ENCODE measurements around the gene WNT7A.

The WNT7A gene

DNA sequence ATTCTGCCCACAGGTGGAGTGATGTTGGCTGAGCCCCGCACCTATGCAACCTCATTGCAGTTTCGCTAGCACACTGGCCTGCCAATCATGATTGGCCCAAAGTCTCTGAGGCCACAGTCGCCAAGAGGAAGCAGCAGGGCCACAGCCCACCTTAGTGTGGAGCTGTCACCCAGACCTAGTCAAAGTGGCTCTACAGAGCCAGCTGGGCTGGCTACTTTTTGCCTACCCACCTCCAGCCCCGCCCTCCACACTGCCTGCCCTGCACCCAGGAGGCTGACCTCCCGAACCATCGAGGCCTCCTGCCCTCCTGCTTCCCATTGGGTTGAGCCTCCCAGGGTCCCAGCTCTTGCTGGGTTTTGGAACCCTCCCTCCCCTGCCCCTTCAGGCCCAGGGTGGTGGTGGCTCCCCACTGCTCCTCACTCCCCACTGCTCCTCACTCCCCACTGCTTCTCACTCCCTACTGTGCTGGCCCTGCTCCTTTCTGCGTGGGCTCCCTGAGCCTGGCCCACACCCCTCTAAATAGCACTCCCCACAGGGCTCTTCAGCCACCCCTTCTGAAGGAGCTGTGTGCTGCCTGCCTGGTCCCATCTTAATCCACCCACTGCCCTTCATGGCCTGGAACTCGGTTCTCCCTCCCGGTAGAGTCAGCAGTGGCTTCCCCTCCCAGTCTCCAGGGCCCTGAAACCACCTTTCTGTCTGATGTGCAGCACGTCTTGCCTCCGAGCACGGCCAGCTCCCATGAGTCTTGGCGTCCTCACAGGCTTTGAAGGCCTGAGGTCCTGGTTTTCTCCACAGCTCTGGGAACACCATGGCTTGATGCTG is 89.3 kb downstream of the WNT7A start:
- no peak for DNase-seq

DNA sequence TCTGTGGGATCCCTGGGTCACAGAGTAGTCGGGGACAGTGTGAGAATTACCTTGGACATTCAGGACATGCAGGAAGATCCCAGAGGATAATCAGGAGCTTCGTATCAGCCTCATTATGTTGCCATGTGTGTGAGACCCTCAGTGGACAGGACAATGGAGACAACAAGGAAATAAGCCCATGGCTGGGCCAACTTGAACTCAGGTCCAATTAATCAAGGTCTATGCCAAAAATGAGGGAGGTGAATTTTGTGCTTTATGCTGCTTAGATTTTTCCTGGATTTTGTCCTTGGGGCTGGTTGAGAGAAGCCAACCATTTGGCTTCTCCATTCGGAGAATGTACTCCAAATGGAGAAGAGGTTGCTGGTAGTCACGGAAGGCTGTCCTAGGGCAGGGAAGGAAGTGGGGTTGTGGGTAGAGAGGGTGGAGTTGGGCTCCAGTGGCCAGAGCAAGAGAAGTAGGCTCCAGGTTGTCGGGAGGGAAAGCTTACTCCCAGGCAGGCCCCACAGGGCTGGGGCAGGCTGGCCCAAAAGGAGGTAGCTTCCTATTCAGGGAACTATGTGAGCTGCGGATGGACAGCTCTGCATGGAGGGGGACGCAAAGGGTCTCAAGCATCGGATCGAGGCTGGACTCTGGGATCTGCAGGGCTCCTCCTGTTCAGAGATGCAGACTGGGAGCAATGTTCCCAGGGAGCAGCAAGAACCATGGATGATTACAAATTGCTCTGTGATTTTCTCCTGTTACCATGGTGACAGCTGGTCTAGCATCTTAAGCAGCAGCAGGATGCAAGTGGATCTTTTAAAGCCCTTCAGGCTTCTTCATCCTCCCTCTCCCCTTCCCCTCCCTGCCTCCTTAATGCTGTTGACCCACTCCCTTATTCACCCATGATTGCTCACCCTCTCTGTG is 91.1 kb downstream of the WNT7A start:
- DNase-seq = no peak

DNA sequence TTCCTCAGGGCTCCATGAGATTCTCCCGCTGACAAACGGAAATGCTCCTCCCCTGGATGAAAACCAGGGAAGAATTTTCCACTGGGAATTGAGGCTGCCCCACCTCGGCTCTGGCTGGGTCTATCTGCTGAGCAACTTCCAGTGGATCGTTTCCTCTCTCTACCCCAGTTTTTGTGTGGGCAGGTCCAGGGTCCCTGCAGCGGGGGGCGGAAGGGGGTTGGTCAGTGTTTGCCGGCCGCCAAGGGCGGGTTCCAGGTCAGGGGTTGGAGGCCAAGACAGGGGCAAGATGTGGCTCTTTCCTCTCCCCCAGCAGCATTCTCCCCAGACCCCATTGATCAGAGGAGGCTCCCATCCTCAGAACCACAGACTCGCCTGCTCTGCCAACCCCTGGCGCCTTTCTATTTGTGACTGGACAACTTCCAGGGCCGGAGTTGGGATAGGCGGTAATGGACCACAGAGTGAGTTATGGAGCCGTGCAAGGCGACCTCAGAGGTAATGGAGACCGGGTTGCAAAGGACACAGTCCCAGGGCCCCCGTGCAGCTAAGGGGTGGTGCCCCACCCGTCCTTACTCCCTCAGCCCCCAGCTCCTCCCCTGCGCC is 92.2 kb downstream of the WNT7A start:
- DNase-seq = no peak

DNA sequence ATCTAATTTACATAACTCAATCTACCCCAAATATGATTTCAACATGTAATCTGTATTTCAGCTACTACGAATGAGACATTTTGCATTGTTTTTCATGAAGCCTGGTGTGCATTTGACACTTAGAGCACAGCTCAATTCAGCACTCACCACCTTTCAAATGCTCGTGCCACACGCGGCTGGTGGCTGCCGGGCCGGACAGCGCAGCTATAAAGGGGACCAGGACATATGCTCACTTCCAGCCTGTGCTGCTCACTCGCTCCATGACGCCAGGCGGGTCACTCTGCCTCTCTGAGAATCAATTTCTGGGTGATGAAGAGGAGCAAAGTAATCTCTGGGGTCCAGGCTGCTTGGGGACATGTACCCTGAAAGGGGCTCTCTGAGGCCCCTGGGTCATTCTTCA is 93.1 kb downstream of the WNT7A start:
- no peak for DNase-seq

DNA sequence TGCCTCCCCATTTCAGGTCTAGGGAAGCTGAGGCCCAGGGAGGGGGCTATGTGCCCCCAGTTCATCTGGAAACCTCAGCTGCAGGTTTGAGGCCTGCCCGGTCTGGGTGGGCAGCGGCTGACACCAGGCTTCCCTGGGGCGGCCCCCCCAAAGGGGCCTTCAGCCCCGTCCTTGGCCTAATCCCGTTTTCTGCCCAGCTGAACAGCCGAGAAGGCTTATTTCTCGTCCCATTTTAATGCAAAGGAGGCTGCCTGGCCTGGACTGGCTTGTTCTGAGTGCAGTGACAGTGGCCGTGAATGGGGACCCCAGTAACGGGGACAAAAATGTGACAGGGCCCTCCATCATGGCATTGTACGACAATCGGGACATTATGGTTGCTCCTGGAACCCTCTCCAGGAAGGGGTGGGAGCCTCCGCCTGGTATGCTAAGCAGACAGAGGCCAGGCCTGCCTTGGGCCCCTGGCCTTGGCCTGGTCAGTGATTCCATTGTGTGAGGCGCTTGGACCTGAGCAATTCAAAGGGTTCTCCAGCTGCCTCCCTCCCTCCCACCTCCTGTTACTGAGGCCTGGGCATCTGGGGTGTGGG is 93.9 kb downstream of the WNT7A start:
- no peak for DNase-seq

DNA sequence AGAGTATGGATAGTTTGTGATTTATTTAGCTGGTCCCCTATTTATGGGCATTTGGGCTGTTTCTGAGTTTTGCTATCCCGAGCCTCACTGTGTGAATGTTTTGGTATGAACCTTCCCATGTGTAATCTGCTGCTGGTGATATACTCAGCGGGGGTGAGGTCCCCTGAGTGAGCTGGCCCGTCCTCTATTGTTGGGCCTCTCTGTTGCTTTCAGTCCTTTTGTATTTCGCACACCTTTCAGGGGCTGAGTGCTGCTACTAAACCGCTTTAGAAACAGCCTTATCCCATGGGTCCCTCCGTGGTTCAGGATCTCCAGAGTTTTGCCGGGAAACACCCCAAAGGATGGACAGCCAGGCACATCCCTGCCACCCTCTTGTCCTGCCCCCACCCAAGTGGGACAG is 94.5 kb downstream of the WNT7A start:
- DNase-seq = no peak

DNA sequence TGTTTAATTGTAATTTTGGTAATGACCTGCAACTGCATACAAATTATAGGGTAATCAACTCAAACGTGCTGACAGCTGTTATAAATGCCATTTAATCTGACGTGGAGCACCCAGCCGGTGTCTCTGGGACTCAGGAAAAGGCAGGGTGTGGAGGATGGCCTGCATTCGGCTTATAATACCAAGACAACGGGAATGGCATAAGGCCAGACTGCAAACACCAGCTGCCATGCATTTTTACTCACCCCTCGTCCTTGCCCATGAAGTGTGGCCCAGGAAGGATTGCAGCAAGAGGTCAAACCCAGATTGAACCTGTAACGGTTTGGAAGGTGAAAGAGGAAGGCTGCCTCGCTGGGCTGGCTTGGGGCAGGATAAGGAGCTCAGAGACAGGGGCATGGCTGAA is 96.4 kb downstream of the WNT7A start:
- DNase-seq = no peak

DNA sequence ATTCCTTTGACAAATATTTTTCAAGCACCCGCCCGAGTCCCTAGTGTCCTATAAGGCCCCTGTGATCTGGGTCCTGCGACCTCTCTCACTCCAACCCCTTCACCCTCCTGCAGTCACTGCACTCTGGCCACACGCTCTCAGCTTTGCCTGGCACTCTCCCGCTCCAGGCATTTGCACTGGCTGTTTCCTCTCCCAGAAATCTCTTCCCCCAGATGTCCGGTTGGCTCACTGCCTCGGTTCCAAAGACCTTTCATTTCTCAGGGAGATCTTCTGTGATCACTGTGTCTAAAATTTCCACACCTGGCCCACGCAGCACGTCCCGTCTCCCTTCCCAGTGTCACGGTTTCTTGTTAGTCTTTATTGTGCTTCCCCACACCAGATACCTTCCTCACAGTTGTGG is 97.4 kb downstream of the WNT7A start:
- no peak for DNase-seq

DNA sequence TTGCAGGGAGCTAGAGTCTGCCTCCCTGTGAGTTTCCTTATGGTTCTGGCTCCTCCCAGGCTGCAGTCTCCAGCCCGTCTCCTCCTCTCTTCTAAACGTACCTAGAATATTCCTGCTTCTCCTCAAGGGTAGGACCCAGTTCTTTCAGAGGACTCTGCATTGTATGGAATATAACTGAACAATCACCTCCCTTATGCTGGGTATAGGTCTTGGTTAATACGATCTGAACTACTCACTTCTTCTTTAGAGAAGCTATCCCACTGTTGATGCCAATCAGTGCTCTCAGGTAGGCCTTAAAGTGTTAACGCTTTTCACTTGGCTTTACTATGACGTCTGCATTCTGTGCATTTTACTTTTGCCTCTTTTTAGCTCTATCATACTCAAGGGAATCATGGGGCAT is 98.5 kb downstream of the WNT7A start:
- DNase-seq = no peak

DNA sequence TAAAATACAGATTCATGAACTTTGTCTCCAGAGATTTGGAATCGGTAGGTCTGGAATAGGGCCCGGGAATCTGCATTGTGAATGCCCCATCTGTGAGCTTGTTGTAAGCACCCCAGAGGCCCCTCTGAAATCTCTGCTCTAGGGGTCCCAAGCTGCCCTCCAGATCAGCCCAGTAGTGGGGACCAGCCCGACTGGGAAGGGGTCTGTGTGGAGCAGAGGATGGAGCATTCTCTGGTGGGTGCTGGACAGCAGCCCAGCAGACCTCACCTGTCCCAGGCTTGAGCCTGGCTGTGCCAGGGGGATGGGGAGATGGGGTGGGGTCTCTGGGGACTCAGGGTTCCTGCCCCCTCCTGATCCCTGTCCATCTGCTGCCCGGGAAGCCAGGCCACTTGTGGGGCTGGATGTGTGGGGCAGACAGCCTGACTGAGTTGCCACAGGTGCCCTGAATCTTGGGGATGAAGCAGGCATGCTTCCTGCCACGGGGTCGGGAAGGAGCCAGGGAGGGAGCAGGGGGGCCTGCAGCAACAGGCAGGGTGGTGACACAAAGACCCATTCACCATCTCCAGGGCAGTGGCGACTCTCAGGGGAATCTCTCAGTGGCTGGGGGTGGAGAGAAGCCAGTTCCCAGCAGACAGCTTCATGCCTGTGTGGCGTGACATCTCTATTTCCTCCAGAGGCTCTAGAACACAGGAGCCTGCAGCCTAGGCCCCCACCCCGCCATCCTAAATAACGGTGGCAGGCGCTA is 99.3 kb downstream of the WNT7A start:
- no peak for DNase-seq

DNA sequence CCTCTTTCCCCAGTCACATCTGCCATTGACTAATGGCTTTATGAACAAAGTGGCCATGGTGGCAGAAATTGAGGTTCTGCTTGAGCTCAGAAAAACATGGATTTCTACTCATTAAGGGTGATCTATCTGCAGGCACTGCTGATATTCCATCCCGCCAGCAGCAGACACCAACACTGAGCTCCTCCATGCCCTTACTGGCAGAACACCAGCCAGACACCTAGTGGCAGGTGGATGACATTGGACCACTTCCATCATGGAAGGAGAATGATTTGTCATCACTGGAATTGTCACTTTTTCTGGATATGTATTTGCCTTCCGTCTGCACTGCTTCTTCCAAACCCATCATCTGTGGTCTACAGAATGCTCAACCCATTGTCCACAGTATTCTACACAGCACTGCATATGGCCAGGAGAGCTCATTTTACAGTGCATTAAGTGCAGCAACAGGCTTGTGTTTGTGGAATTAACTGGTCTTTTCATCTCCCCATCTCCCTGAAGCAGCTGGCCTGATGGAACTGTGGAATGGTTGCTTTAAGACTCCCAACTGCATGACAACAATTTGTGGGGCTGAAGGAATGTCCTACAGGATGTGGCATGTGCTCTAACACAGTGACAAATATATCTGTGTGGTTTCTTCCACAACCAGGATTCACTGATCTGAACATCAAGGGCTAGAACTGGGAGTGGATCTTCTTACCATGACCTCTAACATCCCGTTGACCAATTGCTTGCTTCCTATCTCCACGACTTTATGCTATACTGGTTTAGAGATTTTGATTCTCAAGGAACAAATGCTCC is 103.4 kb downstream of the WNT7A start:
- DNase-seq = no peak

DNA sequence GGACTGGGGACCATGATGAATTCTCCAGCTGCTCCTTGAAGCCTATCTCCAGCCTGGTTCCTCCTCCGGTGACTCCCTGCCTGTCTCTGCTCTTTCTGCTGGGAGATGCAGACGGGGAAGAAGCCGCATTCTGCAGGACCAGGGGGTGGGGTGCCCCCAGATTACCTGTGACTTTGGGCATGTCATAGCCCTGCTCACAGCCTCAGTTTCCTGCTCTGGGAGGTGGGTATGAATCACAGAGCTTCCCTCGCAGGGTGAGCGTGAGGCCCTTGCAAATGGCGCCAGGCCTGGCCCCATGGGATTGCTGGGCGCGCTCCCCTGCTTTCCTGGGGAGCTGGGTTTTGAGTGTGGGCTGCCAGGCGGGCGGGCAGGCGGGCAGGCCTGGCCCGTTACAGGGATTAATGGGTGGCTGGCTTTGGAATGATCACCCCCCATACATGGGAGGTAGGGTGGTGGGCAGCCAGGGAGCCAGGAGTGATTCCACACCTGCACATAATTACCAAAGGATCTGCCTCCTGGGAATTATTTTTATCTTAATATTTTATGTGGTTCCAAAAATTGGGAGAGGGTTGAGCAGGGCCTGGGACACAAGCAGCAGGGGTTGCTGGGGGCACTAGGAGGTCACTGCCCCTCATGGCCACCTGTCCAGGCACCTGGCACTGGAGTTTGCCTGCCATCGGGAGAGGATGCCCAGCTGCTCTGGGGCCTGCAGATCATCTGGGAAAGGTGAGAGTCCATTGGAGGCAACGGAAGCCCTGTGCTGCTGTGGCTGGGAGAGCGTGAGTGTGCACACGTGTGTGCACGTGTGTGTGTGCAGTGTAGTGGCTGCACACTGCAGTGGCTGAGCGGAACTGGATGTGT is 106.8 kb downstream of the WNT7A start:
- DNase-seq = no peak

DNA sequence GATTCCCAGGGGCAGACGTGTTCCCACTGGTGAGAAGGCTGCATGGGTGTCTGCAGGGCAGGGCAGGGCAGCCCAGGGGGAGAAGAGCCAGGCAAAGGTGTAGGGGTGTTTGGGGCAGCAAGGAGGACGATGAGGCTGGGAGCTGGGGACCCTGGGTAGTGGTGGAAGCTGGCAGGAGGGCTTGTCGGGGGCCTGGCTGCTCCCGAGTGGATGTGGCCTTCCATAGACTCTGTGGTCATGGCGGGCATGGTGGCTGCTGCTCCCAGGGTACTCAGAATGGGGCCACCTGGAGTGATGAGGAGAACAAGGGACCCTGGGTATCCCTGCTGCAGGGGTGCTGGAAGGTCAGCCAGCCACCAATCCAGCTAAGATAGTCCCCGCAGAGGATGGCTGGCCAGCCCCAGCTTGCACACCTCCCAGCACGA is 107.5 kb downstream of the WNT7A start:
- DNase-seq = no peak

DNA sequence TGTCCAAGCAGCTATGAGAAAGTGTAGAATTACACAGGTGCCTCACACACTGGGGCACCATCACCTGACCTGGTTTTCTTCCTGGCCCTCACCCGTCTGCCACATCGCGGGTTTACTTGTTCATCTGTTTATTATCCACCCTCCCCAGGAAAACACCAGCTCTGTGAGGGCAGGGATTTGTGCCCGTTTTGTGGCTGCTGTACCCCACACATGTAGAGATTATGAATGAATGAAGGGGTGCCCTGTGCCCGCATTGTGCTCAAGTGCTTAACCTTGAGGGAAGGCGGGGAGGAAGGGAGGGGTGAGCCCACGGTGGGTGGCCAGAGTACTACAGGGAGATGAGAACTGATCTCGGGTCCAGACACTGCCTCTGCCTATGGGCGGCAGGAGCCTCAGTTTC is 108.4 kb downstream of the WNT7A start:
- no peak for DNase-seq

DNA sequence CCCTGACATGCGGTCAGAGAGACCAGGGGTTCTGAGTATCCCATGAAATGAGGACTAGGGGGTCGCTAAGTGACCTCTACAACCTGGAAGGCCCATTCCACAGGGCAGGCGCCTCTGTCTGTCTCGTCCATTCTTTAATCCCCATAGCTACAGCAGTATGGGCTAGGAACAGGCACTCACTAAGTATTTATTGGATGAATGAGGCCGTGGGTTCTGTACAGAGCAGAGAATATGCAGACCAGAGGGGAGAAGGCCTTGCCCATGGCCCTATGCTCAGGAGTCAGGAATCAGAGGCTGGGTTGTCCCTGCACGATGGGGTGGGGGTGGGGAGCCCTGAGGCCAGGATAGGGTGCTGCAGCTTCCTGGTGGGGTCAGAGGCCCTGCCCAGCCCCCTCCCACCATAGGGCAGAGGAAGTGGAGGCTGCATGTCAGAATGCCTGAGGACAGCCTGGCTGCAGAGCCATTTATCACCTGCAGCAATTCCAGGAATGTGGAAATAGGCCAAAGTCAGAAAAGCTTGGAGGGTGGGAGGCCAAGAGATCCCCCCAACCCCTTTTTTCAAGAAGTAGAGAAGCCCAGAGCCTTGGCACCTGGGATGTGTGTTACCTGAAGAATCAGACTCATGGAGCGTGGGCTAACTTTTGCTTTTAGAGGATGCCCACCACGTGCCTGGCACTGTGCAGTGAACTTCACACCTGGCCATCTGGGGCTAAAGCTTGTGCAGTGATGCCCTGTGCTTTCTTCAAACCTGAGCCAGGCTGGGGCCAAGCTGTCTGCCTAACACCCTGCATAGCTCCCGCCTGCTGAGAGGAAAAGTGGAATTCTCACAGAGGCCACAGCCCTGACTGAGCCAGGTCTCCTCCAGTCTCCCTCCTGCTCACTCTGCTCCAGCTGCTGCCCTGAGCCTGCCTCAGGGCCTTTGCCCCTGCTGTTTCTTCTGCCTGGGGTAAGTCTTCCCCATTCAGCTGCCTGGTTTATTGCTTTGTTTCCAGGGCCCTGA is 109.4 kb downstream of the WNT7A start:
- DNase-seq = no peak

DNA sequence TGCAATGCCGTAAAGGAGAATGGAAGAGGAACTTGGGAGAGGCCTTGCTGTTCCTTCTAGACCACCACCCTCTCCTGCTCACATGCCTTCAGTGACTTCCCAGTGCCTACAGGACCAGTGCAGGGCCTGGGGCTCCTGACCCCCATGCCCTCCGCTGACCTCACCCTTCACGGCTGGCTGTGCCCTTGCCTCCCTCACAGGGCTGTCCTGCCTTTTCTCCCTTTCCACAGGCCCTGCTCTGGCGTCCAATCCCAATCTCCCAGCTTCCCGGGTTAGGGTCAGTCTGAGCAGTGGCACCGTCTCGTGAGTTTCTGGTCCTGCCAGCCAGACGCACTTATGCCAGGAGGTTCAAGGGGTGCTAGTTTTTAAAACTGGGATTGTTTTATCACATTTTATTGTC is 110.4 kb downstream of the WNT7A start:
- no peak for DNase-seq

DNA sequence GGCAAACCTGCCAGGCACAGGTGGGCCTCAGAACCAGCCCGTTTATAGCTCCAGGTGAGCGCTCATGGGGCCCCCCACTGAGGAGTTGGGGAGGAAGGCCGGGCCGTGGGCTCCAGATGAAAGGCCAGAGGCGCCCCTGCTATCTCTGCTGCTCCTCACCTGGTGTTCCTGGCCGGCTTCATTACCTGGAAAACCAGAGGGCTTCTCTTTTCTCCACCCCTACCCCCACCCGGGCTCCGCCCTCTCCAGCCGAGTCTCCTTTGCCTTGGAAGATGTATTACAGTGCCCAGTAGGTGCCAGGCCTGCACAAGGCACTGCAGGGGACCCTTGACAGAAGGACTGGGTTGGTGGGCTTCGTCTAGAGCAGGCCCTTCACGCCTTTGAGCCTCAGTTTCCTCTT is 111.4 kb downstream of the WNT7A start:
- no peak for DNase-seq

DNA sequence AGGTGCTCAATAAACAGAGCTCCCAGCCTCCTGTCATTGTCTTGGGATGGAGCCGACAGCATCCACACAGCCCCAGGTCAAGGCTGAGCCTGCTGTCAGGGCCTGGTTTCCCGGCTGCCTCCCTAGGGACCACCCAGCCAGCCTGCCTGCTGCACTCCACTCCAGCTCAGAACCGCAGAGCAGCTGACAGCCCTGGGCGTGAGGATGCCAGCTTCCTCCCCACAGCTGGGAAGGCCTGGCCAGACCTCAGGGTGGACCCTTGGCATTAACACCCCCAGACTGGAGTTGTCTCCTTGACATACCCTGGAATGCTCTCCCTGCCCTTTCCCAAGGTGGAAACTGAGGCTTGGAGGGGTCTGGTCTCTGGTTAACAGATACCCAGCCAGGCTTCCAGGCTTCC is 112.0 kb downstream of the WNT7A start:
- no peak for DNase-seq

DNA sequence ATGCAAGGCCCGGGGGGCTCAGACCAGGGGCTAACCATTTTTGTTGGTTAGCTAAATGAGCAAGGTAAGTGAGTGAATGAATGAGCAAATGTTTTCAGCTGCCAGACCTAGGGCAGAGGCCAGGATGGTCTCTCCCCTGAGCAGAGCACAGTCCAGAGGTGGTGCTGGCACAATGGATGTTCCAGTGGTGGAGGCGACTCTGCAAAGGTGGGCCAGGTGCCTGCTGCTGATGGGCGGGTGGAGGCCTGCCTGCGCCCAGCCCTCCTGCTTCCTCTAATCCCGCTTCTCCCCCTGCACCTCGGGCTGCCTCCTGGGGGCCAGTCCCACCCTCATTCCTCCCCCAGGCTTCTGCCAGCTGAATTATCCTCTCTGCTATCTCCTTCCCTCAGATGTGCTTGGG is 112.8 kb downstream of the WNT7A start:
- no peak for DNase-seq

Measured in NCI-H187 treated with DMSO at 0.1 percent for 48 hours (cell line).